Sigmoid colon (tissue), 7 donors: ENCODE data around the gene FOXO6. TPM values are rescaled to one million over a fixed set of nuclear protein-coding genes. Genes with fewer than 3 reads are reported as not detected.

Experiments used
- DNase-seq: peaks from one replicate; pipeline ENCODE4 v3.0.0-alpha.2; 2019
- H3K27ac ChIP-seq, 4 donors: fragments of 200-600 bp; sonication (generic); one replicate each; pipeline ENCODE4 v1.5.1; 2016 to 2019; ENCODE audit warnings: mild to moderate bottlenecking in 1 of 4
- H3K27me3 ChIP-seq, 3 donors: fragments of 200-600 bp; sonication (generic); one replicate each; pipeline ENCODE4 v1.5.1; 2019; ENCODE audit warnings: mild to moderate bottlenecking in 1 of 3
- H3K36me3 ChIP-seq, 4 donors: fragments of 200-600 bp; sonication (generic); one replicate each; pipeline ENCODE4 v1.5.1; 2016 to 2019
- H3K4me1 ChIP-seq, 4 donors: fragments of 200-600 bp; sonication (generic); one replicate each; pipeline ENCODE4 v1.5.1; 2017 to 2019
- H3K4me3 ChIP-seq, 4 donors: fragments of 200-600 bp; sonication (generic); one replicate each; pipeline ENCODE4 v1.5.1; 2017 to 2019; ENCODE audit warnings: mild to moderate bottlenecking in 2 of 4, moderate library complexity in 1 of 4
- H3K9me3 ChIP-seq, 4 donors: fragments of 200-600 bp in 3 of 4; sonication (generic) in 3 of 4; one replicate each; pipeline versions ENCODE4 v1.5.1 to v1.6.1; 2013 to 2019
- CTCF ChIP-seq, 4 experiments: fragments of 450-650 bp in 3 of 4; fragments of 200-600 bp in 1 of 4; IDR thresholded peaks; one replicate each; pipeline ENCODE4 v1.5.1; 2016 to 2019; ENCODE audit warnings: antibody characterized with exemption in 4 of 4, mild to moderate bottlenecking in 3 of 4, moderate library complexity in 2 of 4
- EP300 ChIP-seq, 4 donors: sonication (generic); formaldehyde crosslinking; IDR thresholded peaks; one replicate each; pipeline ENCODE4 v1.6.1; 2017; ENCODE audit warnings: antibody characterized with exemption in 4 of 4
- POLR2A ChIP-seq, 2 donors: fragments of 450-650 bp; IDR thresholded peaks; one replicate each; pipeline ENCODE4 v1.6.1; 2016; ENCODE audit warnings: antibody characterized with exemption in 2 of 2, mild to moderate bottlenecking in 2 of 2, moderate library complexity in 2 of 2
- POLR2AphosphoS5 ChIP-seq, 4 donors: sonication (generic); formaldehyde crosslinking; IDR thresholded peaks; one replicate each; pipeline ENCODE4 v1.6.1; 2017; ENCODE audit warnings: antibody characterized with exemption in 4 of 4
- WGBS, 2 donors: extraction: QIAGEN DNeasy Blood & Tissue Kit; methylation state at CpG; one replicate each; pipeline ENCODE4 v1.1.7; 2013; 5-methylcytosine and 5-hydroxymethylcytosine counted together
- intact Hi-C: fragments of 100-400 bp; cut with DNase I; formaldehyde crosslinking; loops from one replicate; pipeline ENCODE4 v1.15.1; 2023
- polyA plus RNA-seq, 3 donors: library from polyadenylated mRNA; stranded (reverse); fragments of 200-250 nt; gene quantifications; one replicate each; pipeline ENCODE4 v1.2.3, GENCODE V29; 2013
- total RNA-seq, 4 donors: library from RNA; depleted of rRNA; stranded (reverse); fragments of >200 nt; gene quantifications; one replicate each; pipeline ENCODE4 v1.1.0, GENCODE V29; 2016
- donor health status: healthy with polysubstance abuse.
- donor health status: Bipolar disorder and iron deficiency.
- donor health status: healthy.

Gene FOXO6
- total and polyA plus RNA-seq, 7 donors = 0.20 to 1.4 (median 0.81) TPM; not detected in 2

- H3K4me1 ChIP-seq = peaks cover 0 to 68% (median 62%) of the 10 kb centered on the region in 4 donors
- intact Hi-C loops = loop anchor here (1.0 to 5.0 kb wide), 2 partner anchors 21 to 56 kb away; no protein-coding TSS in a partner anchor
- H3K27ac ChIP-seq = peak overlapping the region; percentile 64 to 71 (median 68)
- WGBS, 2 donors = 0% methylated on average over 113 of the region's 113 CpGs
- DNase-seq = no peak
- H3K27me3 ChIP-seq = peaks cover 0 to 6% (median 0%) of the 10 kb centered on the region in 3 donors
- TF ChIP-seq POLR2AphosphoS5 (IDR thresholded peaks at IDR 0.05) (no peak), CTCF (IDR thresholded peaks at IDR 0.05) (no peak), EP300 (IDR thresholded peaks at IDR 0.05) (no peak), POLR2A (IDR thresholded peaks at IDR 0.05) (no peak)
- H3K4me3 ChIP-seq = peak overlapping the region; percentile 22 to 76 (median 60)
- no peaks in the 10 kb centered on the region for H3K36me3 ChIP-seq
- no peaks in the 10 kb centered on the region for H3K9me3 ChIP-seq
Measured at GRCh38 chr1:41361495-41362356, 492 bp downstream of the FOXO6 start.

GRCh38 chr1:41362357-41362721, 1.1 kb downstream of the FOXO6 start:
- no peaks in the 10 kb centered on the region for H3K36me3 ChIP-seq
- H3K4me1 ChIP-seq = peaks cover 0 to 72% (median 65%) of the 10 kb centered on the region in 4 donors
- WGBS, 2 donors = 3 to 10% methylated on average over 20 of the region's 20 CpGs
- no peaks in the 10 kb centered on the region for H3K9me3 ChIP-seq
- no peak for DNase-seq
- peaks cover 0 to 12% (median 0%) of the 10 kb centered on the region in 3 donors for H3K27me3 ChIP-seq
- H3K4me3 ChIP-seq = peak overlapping the region; percentile 22 to 76 (median 60)
- intact Hi-C loops = loop anchor here (5.0 kb wide), 1 partner anchor 55 kb away; no protein-coding TSS in a partner anchor
- TF ChIP-seq POLR2AphosphoS5 (IDR thresholded peaks at IDR 0.05) (no peak), POLR2A (IDR thresholded peaks at IDR 0.05) (no peak), CTCF (IDR thresholded peaks at IDR 0.05) (no peak), EP300 (IDR thresholded peaks at IDR 0.05) (no peak)
- H3K27ac ChIP-seq = peak overlapping the region in 2 of 4 donors; percentile 64 to 71

GRCh38 chr1:41362749-41363590, 1.7 kb downstream of the FOXO6 start:
- no peaks in the 10 kb centered on the region for H3K9me3 ChIP-seq
- 52 to 66% methylated on average over 8 of the region's 8 CpGs for WGBS, 2 donors
- peaks cover 0 to 15% (median 0%) of the 10 kb centered on the region in 3 donors for H3K27me3 ChIP-seq
- no peaks in the 10 kb centered on the region for H3K36me3 ChIP-seq
- no peak overlapping the region for H3K4me3 ChIP-seq
- DNase-seq = peak; percentile 64
- TF ChIP-seq CTCF (IDR thresholded peaks at IDR 0.05) = no peak
- TF ChIP-seq POLR2A (IDR thresholded peaks at IDR 0.05) = no peak
- TF ChIP-seq POLR2AphosphoS5 (IDR thresholded peaks at IDR 0.05) = no peak
- no peak for TF ChIP-seq EP300 (IDR thresholded peaks at IDR 0.05)
- H3K27ac ChIP-seq = no peak overlapping the region
- intact Hi-C loops = loop anchor here (5.0 kb wide), 1 partner anchor 54 kb away; no protein-coding TSS in a partner anchor
- H3K4me1 ChIP-seq = peaks cover 0 to 66% (median 59%) of the 10 kb centered on the region in 4 donors

DNA sequence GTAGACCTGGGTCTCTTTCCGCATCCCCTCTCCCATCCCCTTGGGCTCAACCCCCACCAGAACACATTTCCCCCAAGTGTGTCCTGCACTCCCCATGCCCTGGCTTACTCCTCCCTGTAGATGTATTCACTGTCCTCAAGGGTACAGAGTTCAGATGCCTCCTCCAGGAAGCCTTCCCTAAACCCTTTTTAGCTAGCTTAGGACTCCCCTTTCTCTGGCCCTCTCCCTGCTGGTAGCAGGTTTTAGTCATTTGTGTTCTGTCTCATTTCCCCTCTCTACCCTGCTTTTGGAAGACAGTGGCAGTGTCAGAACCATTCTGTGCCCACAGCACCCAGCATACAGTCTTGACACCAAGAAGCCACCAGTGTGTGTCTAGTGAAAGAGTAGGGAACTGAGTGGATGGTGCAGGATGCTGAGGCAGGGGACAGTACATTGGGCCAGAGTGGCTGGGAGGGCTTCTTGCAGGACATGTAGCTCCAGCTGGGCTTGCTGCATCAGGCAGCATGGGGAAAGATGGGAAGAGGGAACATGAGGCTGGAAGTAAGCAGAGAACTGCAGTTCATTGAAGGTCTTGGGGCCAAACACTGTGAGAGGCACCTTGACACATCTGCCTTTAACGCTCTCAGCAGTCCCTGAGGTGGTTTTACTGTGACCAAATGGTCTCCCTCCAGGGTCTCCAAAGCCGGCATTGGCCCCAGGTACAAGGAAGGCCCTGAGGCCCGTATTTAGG, 2.5 kb downstream of the FOXO6 start:
- Histone ChIP-seq H3K4me3 (no peak overlapping the region), H3K9me3 (no peaks in the 10 kb centered on the region), H3K36me3 (no peaks in the 10 kb centered on the region), H3K27ac (no peak overlapping the region), H3K27me3 (peaks cover 0 to 15% (median 0%) of the 10 kb centered on the region in 3 donors), H3K4me1 (peaks cover 0 to 58% (median 51%) of the 10 kb centered on the region in 4 donors)
- DNase-seq = no peak
- intact Hi-C loops = loop anchor here (5.0 kb wide), 1 partner anchor 54 kb away; no protein-coding TSS in a partner anchor
- 93 to 95% methylated on average over 4 of the region's 4 CpGs for WGBS, 2 donors
- TF ChIP-seq CTCF (IDR thresholded peaks at IDR 0.05) = no peak
- no peak for TF ChIP-seq POLR2A (IDR thresholded peaks at IDR 0.05)
- TF ChIP-seq POLR2AphosphoS5 (IDR thresholded peaks at IDR 0.05) = no peak
- no peak for TF ChIP-seq EP300 (IDR thresholded peaks at IDR 0.05)
